CD4-positive, alpha-beta T cell treated with Interferon gamma for 1 hour (primary cell): ENCODE measurements around the gene ATN1.

ENCODE experiments used
- DNase-seq: peaks from one replicate; pipeline ENCODE4 v3.0.0-alpha.2; 2020

Gene ATN1

GRCh38 chr12:6959805-6960592 is 32.2 kb downstream of the ATN1 start:
- no peak for DNase-seq

DNA sequence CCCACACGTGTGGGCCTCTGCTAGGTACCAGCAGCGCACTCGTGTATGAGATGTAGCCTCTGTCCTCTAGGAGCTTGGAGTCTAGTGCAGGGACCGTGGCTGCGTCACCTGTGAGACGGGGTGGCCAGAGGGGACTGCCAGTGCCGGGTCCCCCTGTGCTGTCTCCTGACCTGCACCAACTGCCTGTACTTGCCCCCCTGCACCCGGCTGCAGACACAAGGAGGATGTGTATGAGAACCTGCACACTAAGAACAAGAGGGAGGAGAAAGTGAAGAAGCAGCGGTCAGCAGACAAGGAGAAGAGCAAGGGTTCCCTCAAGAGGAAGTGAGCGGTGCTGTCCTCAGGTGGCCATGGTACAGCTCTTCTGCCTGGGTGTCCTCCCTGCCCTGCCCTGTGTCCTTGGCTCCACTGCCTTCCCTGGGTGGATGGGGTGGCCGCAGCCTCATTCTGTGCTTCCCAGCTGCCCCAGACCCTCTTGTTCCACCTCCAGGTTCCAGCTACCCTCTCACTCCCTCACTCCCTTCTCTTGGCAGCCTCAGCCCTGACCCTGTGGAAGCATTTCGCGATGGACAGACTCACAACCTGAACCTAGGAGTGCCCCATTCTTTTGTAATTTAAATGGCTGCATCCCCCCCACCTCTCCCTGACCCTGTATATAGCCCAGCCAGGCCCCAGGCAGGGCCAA is 33.0 kb downstream of the ATN1 start:
- DNase-seq, result peak; percentile 42

DNA sequence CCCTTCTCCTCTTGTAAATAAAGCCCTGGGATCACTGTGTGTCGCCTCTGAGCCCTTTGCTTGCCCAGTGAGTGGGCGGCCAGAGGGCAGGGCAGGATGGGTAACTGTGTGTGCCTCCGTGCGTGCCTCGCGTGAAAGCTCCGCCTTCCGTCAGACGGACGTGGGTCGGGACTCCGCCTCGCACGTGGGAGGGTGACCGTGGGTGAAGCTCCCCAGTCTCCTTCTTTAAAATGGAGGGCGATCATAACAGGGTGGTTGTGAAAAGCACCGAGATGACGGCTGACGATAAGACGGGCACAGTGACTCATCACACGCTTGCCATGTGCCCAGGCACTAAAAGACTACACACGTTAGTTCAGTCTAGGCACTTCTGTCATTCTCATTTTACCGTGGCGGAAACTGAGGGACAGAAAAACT is 33.5 kb downstream of the ATN1 start:
- DNase-seq, result peak; percentile 91

- DNase-seq, result peak; percentile 51
Measured at GRCh38 chr12:6961695-6962284, 34.0 kb downstream of the ATN1 start.

DNA sequence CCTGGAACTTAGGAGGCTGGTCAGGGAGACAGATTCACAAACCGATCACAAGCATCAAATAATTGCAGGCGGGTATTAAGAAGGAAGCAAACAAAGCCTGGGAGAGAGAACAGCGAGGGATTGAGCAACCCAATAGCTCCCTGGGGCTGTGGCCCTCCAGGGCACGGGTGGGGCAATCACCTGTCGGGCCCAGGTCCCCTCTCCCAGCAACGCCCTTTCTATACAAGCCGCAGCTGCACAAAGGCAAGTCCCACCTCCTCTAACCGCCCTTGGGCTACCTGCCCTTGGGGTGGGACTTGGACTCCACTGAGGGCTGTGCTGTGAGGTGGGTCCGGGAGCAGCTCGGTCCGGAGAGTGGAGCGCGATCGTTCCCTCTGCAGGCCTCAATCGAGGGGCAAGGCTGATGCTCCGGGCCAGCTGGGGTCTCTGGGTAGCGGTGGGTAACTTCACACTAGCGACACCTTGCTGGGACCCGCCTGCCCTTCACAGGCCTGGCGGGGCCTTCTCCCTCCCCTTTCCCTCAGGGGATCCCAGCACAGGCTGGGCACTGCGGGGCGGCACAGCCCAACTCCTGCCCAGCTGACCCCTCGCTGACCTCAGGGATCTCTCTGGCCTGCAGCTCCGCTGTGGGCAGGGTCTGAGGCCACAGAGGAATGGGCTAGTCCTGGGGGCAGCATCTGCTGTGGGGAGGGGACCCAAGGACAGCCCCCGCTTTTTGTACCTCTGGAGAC is 34.7 kb downstream of the ATN1 start:
- no peak for DNase-seq

GRCh38 chr12:6963016-6963731 is 35.4 kb downstream of the ATN1 start:
- DNase-seq, result no peak

GRCh38 chr12:6963791-6964413 is 36.1 kb downstream of the ATN1 start:
- DNase-seq, result no peak

- no peak for DNase-seq
Measured at GRCh38 chr12:6964605-6965025, 36.9 kb downstream of the ATN1 start.

DNA sequence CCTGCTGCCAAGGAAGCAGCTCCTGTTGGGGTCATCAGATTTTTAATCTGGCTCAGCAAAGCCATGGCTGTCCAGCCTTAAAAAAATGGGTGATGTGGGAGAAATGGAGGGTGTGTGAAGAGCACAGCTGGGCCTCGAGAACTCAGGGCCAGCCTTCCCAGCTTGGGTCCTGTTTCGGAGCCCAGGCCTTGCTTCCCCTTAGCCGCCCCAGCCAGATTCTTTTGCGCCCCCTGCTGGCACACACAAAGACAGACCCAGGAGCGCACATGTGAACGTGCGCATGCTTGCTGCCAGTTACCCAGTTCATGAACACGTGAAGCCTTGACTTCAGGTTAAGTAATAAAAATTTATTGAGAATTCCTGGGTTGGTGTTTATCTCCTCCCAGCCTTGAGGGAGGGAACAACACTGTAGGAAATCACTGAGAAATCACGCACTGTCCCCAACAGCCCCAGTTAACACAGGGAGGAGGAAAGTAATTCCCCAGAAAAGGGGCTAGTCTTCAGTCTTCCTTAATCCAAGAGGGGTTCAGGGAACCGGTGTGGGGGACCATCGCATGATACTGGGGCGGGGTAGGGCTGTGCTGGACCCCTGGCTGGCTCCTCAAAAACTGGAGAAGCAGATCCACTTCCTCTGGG is 37.4 kb downstream of the ATN1 start:
- peak; percentile 90 for DNase-seq

DNA sequence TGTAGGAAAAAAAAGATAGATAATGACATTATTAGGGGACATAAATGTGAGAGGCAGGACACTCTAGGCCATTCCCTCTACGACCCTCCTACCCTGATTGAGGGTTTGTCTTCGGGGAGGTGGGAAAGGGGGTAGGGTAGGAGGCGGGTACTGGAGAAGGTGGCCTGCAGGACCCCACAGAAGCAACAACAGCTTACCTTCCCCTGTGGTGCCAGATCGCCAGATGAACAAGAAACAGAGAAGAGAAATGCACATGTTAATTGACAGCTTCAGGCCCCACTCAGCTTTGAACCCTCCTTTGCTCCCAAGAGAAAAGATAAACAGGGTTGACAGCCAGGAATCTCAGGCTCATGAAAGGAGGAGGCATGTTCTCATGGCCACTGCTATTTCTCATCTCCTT is 38.0 kb downstream of the ATN1 start:
- DNase-seq, result no peak

DNA sequence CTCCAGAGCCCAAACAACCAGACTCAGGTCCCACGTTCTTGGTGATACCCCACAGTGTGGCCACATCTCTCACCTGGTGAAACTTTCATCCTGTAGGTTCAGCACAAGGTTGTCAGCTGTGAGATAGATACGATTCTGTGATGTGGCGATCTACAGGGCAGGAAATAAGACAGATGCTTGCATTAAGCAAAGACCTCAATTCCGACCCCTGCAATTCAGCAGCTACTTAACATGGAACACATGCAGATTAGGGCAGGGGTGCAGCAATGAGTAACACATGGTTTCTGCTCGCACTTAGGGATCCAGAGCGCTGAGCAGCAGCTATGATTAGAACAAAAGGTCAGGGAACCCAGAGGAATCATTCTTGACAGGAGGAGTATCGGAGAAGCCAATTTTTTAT is 38.6 kb downstream of the ATN1 start:
- no peak for DNase-seq

DNA sequence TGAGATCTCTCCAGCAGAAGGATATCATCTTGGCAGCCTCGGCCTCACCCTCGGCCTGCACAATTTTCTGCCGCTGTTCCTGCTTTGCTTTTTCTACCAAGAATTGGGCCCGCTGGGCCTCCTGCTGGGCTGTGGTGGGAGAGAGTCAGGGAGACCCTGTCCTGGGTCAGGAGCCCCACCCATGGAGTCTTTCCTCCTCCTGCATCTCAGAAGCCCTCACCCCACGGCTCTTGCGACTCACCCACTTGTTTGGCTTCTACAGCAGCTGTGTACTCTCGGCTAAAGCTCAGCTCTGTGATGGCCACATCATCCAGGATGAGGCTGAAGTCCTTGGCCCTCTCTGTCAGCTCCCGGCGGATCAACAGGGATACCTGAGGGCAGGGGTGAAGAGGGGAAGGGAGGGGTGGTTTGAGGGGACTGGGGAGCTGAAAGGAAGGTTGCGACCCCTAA is 39.9 kb downstream of the ATN1 start:
- DNase-seq, result no peak

GRCh38 chr12:6968426-6968825 is 40.7 kb downstream of the ATN1 start:
- no peak for DNase-seq

GRCh38 chr12:6970096-6970527 is 42.4 kb downstream of the ATN1 start:
- DNase-seq, result no peak

DNA sequence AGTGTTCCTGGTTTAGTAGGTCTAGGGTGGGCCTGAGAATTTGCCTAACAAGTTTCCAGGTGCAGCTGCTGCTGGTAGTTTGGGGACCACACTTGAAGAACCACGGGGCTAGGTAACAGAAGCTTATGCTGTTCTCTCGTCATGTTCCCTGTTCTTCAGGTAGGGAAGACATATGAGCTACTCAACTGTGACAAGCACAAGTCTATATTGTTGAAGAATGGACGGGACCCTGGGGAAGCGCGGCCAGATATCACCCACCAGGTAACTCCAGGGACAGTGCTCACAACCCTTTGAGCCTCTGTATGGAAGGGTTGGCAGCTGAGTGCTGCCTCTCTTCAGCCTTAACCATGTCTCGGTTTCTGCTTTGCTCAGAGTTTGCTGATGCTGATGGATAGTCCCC is 46.4 kb downstream of the ATN1 start:
- DNase-seq, result no peak

DNA sequence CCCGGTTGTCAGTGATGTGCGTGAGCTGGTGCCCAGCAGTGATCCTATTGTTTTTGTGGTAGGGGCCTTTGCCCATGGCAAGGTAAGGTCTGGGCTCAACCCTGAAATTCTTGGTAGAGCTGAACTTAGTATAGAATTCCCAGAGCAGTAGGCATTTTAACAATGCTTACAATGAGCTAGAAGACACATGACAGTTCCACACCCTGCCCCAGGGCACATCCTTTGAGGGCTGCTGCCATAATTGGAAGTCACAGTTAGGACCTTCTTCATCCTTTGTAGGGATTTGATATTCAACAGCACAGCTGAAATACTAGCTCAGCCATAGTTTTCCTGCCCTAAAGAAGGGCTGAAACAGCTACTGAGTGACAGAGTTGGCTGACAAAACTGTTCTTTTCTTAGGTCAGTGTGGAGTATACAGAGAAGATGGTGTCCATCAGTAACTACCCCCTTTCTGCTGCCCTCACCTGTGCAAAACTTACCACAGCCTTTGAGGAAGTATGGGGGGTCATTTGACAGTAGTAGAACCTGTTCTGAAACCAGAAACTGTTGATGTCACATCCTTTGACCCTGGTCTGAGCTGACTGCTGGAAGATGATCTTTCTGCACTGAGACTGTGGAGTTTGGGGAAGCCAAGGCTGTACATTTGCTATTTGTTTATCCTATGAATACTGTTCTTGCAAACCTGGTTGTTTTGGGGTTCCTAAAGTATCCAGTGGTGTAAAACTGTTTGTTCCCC is 47.7 kb downstream of the ATN1 start:
- no peak for DNase-seq

DNA sequence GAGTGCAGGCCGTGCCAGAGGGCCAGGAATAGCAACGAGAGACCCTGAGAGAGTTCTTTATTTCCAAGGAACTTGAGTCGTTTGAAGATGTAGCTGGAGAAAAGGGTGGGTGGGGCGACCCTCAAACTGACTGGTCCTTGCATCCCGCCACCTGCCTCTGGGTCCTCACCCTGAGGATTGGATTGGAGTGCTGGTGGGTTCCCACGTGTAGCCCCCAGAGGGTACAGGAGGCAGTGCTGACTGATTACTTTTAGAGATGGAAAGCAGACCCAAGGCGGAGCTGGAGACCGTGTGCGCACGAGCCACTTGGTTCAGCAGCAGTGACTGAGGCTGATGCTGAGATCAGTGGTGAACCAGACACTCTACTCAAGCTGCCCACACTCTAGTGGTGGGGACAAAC is 49.9 kb downstream of the ATN1 start:
- DNase-seq, result no peak

GRCh38 chr12:6978188-6978587 is 50.4 kb downstream of the ATN1 start:
- no peak for DNase-seq

- DNase-seq, result no peak
Measured at GRCh38 chr12:6978611-6979011, 50.9 kb downstream of the ATN1 start.

DNA sequence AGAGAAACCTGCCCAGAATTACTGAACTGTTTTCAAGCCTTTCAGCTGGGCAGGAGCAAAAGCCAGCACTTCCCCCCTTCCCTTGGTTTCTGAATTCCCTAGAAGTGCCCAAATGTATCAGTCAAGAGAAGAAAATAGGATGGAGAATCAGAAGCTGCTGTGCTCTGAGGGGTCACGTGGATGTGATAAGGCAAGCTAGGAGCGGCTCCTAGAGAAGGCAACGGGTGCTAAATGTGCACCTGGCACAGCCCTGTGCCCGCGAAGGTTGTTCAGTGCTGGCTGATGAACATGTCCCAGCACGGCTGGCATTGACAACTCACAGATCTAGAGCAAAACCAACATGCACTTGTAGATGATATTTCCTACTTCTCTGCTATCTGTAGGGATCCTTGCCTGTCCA is 51.3 kb downstream of the ATN1 start:
- no peak for DNase-seq

DNA sequence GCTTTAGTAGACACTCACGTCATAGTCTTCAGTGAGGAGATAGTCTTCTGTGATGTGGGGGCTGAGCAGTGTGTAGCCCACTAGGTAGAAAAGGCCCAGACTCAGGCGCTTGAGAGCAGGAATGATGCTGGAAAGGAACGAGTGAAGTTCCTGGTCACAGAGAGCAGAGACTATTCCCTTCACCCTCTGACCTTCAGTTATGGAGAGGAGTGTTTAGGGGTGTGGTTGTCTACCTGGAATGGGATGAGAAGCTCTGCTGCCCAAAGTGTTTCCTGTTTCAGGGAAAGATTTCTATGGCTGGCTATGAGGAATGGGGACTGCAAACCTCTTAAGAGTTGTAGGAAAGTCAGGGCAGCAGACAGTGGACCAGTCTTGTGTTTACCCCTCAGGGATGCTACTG is 51.7 kb downstream of the ATN1 start:
- no peak for DNase-seq
